Stimulated activated CD4-positive, alpha-beta T cell treated with anti-CD3 and anti-CD28 coated beads, Interleukin-2, amount 100 ng/mL, for 4 hours (primary cell): ENCODE data around the gene FAM168A.

Source experiments
- DNase-seq: peaks from one replicate; pipeline ENCODE4 v3.0.0-alpha.2; 2020; ENCODE audit warnings: low read depth

FAM168A gene

DNA sequence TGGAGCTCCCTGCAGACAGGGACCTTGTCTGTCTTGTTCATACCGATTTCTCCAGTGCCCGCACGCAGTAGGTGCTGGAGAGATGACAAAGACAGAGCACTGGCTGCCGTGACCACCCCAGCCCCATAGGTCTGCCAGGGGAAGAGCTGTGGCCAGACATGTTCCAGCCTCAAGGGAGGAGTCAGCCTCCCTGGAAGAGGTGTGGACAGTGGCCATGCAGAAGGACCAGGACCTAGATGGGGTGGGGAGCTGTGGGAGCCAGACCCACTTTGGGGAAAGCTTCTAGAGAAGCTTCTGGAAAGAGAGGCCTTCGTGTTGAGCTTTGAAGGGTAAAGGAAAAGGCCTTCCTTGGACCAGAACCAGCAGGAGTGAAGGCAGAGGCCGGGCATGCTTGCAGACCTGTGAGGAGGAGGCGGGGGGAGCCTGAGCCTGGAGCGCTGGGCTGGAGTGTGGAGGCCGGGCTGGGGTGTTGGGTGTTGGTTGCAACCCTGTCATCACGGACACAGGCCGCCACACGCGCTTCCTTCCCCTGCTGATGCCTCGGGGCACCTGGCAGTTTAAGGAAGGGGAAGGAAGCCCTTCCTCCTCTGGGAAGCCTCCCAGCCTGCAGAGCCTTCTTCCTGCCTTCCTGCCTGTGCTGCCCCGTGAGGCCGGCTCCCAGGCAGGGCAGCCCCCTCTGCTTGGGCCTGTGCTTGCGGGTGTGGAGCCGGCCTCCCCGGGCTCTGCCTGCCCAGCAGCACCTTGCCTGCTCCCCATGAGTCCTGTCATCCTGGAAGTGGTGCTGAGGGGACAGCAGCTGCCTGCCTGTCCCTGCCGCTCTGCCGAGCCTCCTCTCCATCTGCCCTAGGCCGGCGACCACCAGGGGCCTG is 209.4 kb downstream of the FAM168A start:
- DNase-seq = no peak

DNA sequence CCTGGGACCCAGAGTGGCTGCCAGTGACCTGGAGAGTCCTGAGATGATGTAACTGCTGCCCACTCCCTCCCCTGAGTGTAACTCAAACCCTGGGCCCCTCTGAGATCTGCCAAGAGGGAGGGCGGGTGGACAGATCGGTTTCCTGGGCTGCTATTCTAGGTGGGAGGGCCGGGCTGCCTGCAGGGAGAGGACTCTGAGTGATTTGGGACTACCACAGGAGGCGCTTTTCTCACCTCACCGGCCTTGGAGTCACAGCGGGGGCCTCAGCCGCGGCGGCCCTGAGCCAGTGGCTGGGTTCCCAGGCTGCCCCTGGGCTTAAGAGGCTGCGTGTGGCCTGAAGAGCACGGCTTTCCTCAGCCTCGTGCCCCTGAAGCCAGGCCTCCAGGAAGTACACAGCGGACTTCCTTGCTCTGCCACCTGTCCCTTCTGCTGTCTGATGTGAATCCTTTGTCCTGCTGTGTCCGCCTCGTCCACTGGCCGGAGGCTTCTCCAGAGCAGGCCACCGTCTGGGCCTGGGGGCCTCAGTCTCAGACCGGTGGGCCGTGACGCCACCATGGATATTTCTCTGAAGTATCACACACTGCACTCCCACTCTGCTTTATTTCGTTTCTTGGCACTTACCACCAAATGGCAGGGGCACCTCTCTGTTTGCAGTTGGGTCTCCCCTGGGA is 210.2 kb downstream of the FAM168A start:
- no peak for DNase-seq

DNA sequence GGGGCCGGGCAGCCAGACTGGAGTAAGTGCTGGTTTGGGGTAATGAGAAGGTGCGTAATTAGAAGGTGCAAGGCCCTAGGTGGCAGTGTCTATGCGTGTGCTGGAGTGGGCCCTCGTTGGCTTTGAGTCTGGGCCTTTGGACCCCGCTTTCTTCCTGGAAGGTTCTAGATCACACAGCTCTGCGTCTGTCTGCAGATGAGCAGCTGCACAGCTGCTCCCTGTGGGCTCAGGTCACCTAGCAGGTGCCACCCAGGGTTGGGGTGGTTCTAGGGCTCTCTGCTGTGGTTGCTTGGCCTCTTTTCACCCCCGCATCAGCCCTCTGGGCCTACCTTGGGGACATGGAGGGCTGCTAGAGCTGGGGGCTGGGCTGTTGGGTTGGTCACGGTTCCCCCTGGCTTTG is 211.4 kb downstream of the FAM168A start:
- DNase-seq = no peak

DNA sequence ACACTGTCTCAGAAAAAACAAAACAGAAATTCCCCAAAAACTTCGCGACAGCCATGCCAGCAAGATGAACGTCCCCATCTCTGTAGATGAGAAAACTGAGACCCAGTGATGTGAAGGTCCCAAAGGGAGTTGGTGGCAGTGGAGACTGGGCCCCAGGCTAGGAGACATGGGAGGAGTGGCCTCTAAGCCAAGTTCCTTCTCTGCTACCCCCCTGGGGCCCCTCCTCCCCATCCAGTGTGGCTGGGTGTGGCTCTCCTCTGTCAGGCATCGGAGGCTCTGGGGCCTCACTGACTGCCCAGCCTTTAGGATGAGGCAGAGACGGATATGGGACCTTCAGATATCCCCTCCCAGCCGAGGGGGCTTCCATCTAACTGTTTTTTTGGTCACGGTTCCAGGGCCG is 211.9 kb downstream of the FAM168A start:
- no peak for DNase-seq

DNA sequence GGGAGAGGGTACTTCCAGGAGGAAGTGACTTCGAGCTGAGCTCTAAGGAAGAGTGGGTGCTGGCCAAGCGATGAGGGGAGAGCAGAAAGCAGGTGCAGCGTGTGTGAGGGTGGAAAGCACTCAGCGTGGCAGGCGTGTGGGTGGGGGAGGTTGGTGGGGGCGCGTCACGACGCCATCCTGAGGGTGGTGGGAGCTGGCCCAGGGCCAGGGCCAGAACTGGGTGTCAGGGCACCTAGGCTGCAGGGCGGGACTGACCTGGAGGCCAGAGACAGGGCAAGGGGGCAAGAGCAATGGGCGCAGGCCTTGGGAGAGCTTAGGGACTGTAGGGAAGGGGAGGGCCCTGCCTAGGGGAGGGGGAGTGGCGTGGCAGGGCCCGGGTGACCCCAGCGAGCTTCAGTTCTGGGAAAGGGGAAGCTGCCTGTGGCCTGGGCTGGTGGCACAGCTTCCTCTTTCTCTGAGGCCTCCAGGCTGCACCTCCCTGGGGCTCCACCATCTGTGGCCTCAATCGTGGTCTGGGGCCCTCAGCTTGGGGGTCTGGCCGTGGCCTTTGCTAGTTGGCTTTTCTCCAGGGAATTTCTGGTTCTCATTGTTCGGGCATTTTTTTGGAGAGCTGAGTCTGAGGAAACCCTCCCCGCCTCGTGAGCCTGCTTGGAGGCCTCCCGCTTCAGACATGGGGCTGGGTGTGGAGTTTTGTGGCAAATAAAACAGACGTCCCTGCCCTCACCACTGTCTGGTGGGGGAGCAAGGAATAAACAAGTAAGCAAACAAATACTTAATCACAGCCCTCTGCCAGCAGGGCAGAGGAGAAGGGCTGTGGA is 212.8 kb downstream of the FAM168A start:
- DNase-seq = peak; percentile 37

DNA sequence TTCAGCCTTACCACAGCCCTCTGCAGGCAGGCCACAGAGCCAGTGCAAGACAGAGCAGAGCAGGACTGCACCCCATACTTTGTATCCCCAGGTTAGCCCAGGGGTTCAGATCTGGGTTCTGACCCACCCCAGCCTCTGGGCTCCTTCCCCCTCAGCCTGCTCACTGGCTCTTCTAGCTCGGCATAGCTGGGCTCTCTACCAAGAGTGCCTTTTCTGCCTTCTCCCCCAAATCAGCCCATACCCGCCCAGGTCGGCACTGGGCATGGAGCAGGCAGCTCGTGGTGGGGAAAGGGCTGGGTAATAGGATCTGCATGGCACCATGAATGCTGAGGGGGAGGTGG is 213.4 kb downstream of the FAM168A start:
- DNase-seq = no peak

DNA sequence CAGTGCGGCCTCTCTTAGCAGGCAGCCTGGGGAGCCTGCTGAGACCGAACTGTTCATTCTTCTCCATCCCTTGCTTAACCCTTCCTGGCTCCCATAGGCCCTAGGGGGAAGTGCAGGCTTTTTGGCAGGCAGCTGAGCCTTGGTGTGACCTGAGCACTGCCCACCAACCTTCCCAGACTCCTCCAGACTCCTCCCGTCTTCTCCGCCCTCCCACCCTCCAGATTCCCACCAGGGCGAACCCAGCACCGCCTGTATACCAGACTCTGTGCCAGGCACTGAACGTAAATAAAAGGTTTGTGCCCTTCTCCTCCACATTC is 213.8 kb downstream of the FAM168A start:
- no peak for DNase-seq

DNA sequence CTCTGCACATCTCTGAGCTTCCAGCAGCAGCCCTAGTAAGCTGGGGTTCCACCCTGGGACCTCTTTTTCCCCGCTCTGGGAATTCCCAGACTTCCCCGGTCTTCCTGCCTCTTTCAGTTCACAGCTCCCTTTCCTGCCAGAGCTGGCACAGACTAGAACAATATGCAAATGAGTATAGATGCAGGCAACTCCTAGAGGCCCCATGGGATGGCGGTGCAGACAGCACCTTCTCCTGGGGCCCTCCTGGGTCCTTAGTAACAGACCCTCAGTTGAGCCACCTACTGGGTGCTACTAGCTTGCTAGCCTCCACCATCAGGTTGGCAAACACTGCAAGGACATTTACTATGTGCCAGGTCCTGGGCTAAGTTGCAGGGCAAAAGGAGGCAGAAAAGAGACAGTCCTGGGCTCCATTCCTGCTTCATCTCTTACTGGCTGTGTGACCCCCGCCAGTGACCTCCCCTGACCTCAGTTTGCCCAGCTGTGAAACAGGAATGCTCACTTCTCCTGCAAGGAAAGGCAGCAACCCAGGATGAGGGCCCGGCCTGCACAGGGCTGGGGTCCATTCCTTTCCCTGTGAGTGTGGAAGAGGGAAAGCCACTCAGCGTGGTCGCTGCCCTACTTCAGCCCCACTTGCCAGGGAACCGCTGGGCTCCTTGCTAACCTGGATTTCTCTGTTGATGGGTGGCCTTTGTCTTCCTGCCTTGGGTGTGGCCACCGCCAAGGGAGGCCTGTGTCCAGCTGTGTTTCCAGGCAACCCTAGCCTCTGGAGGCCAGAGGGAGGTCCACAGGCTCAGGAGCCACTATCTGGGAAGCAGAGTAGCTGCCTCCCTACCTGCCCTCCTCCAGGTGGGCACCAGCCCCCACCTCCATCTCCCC is 214.4 kb downstream of the FAM168A start:
- no peak for DNase-seq

DNA sequence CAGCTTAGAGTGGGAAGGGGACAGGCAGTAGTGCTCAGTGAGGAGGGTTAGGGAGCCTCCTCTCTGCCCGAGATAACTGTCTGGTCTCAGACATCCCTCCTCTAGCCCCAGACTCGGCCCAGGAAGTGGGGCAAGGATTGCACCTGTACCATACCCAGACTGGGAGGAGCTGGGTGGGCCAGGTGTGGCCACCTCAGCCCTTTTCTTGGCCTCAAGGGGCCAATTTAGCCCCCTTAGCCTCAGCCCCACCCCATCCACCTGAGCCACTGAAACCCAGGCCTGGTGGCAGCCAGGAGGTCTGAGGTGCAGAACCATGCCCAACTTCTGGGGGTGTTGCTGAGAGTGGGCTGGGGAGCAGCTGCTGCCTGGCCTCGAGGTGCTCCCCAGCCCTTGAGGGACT is 215.2 kb downstream of the FAM168A start:
- DNase-seq = no peak

DNA sequence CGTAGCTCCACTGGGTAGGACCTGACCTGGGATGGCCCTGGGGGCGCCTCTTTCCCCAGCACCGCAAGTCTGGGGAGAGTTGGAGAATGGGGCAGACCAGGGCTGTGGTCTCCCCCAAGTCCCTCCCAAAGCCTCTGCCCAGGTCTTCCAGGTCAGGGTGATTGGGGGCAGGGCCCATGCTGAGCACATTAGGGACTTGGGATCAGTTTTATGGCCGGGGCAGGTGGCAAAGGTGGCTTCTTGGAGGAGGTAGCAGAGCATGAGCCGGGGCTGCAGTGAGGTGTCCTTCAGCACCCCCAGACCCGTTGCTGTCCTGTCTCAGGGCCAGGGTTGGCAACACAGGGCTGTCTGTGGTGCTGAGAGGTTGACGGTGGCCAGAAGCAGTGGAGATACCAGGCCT is 215.7 kb downstream of the FAM168A start:
- DNase-seq = no peak

DNA sequence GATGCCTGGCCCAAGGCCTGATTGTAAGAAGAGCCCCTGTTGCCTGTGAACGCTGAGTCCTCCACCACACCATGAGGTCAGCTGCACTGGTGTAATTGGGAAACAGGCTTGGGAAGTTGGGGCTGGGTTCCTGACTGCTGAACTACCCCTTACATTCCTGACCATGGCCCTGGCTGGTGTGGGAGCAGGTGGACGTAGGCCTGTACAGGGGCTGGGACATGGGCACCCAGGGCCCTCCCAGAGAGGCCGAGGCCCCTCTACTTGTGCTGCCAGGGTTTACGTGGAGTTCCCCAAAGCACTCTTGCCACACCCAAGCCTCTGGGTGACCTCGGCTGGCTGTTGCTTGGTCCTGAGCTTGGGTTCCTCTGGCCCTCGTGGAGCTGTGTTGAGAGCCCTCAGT is 216.3 kb downstream of the FAM168A start:
- no peak for DNase-seq

DNA sequence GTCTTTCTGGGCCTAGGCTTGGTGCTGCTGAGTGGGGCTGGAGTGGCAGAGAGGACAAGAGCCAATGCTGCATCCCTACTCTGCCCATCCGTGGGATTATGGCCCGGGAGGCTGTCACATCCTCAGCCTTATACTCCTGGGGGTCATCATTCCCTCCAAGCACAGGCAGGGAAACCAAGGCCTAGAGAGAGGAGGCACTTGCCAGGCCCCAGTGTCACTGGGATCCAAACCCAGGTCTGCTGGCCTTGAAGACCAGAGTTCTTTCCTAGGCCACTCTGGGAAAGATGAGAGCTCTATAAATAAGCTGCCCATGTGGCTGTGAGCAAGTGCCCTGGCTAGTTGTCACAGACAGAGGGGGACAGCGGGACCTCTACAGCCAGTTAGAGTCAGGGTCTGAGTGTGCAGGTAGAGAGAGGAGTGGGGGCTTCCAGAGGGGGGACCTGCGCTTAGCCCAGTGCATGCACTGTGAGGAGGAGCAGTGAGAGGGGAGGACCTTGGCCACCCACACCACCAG is 217.0 kb downstream of the FAM168A start:
- DNase-seq = no peak

DNA sequence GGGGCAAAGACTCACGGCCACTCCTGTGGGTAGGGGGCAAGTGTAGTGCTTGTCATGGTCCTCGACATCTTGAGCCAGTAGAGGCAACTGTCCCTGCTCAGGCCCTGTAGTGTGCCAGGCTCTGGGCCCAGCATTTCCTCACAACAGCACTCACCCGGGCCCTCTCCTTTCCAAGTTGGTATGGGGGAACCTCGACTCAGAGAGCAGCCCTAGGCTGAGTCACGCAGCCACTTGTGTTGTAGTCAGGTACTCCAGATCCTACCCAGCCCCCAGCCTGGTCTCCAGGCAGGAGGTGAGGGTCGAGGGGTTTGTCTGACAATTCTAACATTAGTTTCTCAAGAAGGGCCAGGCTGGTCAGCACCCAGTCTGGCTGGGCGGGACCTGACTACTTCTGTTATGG is 217.6 kb downstream of the FAM168A start:
- no peak for DNase-seq

DNA sequence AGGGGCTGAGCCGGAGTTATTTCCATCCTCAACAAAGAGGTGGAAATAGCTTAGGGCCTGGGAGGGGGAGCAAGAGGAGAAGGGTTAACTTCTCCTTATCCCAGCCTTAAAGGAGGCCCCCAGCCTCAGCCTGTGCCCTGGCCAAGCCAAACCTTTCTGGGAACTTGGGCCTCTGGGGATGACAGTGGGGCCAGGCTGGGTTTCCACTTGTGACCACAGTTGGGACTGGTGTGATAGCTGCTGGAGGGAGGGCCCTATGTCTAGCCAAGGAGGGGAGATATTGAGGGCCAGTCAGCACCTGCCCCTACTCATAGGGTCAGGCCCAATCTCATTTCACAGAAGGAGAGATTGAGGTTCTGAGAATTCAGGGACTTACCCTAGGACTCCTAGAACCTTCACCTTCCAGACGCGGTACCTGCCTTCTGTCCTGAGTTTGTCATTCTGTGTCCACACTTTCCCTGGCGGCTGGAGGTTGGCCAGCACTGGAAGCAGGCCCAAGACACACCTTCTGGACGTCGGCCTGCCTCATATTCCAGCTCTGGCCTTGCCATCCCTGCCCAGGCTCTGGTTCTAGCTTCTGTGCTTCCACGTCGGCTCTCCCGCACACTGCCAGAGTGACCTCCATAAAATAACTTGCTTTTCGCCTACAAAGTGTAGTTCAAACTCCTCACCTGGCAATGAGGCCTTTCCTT is 218.6 kb downstream of the FAM168A start:
- DNase-seq = no peak

DNA sequence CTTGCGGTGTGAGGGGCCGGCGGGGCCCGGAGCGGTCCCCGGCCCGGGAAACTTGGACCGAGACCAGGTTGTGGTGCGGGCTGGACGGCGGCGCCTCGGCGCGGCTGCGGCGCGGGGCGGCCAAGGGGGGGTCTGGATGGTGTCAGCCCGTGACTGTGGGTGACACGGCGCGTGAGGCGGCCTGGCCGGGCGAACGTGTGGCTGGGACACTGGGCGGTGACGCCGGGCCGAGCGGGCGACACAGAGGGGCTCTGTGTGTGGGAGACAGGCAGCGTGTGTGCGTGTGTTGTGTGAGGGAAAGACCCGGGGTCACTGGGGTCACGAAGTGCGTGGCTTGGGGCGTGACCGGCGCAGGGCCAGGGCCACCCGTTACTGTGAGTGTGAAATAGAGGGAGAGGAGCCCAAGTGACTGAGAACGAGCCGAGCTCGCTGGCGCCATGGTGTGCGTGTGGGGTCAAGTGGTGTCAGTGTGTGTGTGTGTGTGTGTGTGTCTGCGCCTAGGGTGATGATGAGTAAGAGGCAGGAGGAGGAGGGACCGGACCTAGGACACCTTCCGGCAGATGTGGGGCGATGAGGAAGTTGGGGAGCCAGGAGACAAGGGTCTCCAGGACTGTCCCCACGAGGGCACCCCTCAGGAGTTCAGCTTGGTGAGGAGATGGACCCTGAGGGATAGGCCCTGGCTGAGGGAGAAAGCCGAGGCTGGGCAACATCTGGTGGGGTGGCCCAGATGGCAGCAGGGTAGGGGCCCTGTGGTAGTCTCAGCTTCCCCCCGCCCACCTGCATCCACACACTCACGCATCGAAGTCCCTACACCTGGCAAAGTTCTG is 220.9 kb downstream of the FAM168A start:
- DNase-seq = peak; percentile 35

DNA sequence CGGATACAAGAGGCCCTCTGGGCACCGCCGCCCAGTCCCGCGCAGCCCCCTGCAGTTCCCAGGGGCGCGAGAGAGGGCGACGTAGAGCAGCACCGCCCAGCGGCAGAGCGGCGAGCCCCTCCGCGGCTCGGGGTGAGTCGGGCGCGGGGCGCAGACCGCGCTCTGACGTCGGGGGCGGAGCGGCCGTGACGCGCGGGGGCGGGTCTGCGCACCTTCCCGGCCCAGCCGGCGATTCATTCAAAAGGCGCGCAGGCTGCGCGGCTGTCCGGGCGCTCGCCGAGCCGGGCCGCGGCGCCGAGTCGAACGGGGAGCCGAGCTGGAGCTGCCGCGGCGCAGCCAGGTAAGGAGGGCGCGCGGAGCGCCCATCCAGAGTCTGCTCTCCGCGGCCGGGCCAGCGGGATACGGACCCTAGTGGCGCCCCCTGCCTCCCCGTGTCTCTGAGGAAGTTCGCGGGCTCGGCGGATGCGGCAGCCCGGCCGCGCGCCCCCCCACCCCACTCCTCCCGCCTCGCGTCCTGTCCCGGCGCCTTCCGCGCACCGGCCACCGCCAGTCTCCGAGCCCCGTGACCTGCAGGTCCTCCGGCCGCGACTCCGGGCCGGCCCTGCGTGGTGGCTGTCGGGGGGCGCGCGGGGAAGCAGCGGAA is 221.6 kb downstream of the FAM168A start, which contains the start of gene RELT:
Gene RELT (plus strand): TSS at position 240 of the 643 bp plus-strand sequence. CDS start 12,738 bp downstream, outside the sequence.
- DNase-seq = peak; percentile 87

DNA sequence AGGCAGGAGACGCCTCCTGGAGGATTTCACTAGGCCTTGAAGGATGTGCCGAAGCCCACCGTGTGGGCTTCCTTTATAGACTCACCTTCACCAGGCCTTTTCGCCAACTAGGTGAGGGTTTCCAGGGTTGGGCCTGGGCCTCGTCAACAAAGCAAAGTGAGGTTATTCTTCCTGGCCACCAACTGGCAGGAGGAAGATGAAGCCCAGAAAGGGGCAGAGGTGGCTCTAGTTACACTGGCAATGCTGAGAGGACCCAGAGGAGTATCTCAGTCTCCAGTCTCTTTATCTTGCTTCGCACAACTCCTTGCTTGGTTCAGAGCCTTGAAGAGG is 222.1 kb downstream of the FAM168A start:
- DNase-seq = no peak

DNA sequence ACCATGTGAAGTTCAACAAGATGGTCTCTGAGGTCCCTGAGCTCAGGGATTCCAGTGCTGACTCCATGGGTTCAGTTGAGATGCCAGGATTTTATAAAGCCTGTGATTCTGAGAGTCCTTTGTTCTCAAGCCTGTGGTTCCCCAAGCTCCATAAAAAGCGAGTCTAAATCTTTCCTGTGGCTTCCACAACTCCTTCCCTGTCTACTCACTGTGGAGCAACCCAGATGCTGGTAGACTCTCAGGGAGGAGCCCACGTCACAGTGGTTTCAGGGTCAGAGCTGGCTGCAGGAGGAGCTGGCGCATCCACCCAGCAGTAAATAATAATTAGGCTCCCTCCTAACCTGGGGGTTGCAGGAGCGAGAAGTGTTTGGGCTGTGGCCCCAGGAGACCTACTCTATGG is 223.8 kb downstream of the FAM168A start:
- DNase-seq = no peak

DNA sequence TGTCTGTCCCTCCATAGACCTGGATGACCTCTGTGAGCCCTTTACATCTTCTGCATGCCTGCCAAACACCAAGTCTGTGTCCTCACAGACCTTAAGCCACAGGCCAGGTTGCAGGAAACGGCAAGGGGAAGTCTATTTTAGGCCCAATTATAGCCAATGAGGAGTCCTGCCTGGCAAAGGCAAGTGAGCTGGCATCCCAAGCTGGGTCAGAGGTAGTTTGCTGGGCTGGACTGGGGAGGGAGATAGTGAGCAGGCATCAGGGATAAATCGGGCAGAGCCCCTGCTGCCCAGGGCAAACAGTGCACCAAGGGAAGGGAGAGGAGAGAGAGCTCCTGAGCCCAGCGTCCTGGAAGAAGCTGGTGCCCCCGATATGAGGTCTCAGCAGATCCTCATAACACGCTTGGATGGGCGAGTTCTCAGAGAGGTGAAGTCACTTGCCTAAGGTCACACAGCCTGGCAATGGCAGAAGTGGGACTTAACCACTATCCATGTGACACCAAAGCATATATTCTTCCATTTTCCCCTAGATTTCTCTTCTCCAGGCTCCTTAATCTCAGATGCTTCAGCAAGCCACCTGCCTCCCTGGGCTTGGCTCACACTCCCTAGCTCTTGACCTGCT is 225.4 kb downstream of the FAM168A start:
- no peak for DNase-seq
